IMR-90 (cell line): ENCODE measurements around the gene ATP6V0C.

Experiments
- CEBPB ChIP-seq: IDR thresholded peaks from 2 replicates; pipeline ENCODE4 v1.6.1; 2012; ENCODE audit warnings: low read depth, low read length, improper control_type of control experiment
- CTCF ChIP-seq: conservative IDR thresholded peaks from 2 replicates; pipeline ENCODE4 v1.5.1; 2012; ENCODE audit warnings: mild to moderate bottlenecking, low read depth, low read length, improper control_type of control experiment
- FOS ChIP-seq: fragments of 150-350 bp; IDR thresholded peaks from 2 replicates; pipeline ENCODE4 v1.6.1; 2016; ENCODE audit warnings: low read depth, low read length
- MXI1 ChIP-seq: IDR thresholded peaks from 2 replicates; pipeline ENCODE4 v1.6.1; 2012; ENCODE audit warnings: low read depth, mild to moderate bottlenecking, low read length, moderate library complexity, borderline replicate concordance
- USF2 ChIP-seq: fragments of 150-350 bp; IDR thresholded peaks from 2 replicates; pipeline ENCODE4 v1.6.1; 2017; ENCODE audit warnings: mild to moderate bottlenecking, antibody characterized with exemption, low read length, low read depth

- TF ChIP-seq CTCF (no peak), FOS (no peak), USF2 (no peak), MXI1 (no peak), CEBPB (no peak)
Measured at GRCh38 chr16:2507665-2508064, 6.1 kb upstream of the ATP6V0C start.
